HL-60 (cell line): ENCODE data around the gene MLXIPL.
A peak's percentile ranks its signal among the peaks of the same experiment; 100 is the strongest.

Experiments
- DNase-seq, 2 experiments: peaks; one replicate each; pipeline ENCODE4 v3.0.0-alpha.2; 2010 to 2020; ENCODE audit warnings: low read depth in 1 of 2, low spot score in 1 of 2
- H3K27ac ChIP-seq: fragments of 250-450 bp; sonication (Bioruptor Pico); replicated peaks from 2 replicates; pipeline ENCODE4 v1.5.1; 2020; ENCODE audit warnings: mild to moderate bottlenecking, moderate library complexity
- H3K27me3 ChIP-seq: fragments of 250-450 bp; sonication (Bioruptor Pico); 2 replicates; pipeline ENCODE4 v1.5.1; 2021; ENCODE audit warnings: mild to moderate bottlenecking, moderate library complexity; ENCODE audit not compliant: insufficient read depth, poor library complexity, severe bottlenecking
- H3K4me3 ChIP-seq: replicated peaks from 2 replicates; pipeline ENCODE4 v1.5.1; 2011; ENCODE audit warnings: mild to moderate bottlenecking, control low read depth, low read length; ENCODE audit not compliant: insufficient read depth
- GABPA ChIP-seq: IDR thresholded peaks from 2 replicates; pipeline ENCODE4 v1.6.1; 2012; ENCODE audit warnings: low read depth
- POLR2AphosphoS5 ChIP-seq: IDR thresholded peaks from 2 replicates; pipeline ENCODE4 v1.6.1; 2012; ENCODE audit warnings: low read depth
- SPI1 ChIP-seq: IDR thresholded peaks from 2 replicates; pipeline ENCODE4 v1.6.1; 2012; ENCODE audit warnings: low read depth, mild to moderate bottlenecking, borderline replicate concordance
- TF ChIP-seq, protein P1 (sequence below): IDR thresholded peaks from 2 replicates; pipeline ENCODE4 v1.6.1; 2012; ENCODE audit warnings: low read depth; ENCODE audit not compliant: insufficient replicate concordance
- TF ChIP-seq, protein P2 (sequence below): IDR thresholded peaks from one replicate; pipeline ENCODE4 v1.5.1; 2011; ENCODE audit warnings: low read length, control low read depth, inconsistent platforms; ENCODE audit not compliant: insufficient read depth

MLXIPL gene

DNA sequence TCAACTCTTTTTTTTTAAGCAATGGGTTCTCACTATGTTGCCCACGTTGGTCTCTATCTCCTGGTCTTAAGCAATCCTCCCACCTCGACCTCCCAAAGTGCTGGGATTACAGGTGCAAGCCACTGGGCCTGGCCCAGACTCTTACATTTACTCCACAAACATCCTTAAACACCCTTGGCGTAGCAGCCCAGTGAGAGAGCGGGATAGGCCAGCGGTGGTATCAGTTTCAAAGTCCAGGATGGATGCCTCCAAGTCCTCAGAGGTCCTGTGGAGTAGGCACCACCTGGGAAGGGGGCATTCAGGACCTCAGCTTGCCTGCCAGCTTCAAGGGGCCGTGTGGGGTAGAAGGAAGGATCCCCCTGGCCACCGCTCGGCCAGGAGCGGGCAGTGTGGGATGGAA, 25.3 kb upstream of the MLXIPL start:
- peaks cover 26% of the 10 kb centered on the region for H3K27me3 ChIP-seq
- no peak for DNase-seq
- TF ChIP-seq, protein P1, sequence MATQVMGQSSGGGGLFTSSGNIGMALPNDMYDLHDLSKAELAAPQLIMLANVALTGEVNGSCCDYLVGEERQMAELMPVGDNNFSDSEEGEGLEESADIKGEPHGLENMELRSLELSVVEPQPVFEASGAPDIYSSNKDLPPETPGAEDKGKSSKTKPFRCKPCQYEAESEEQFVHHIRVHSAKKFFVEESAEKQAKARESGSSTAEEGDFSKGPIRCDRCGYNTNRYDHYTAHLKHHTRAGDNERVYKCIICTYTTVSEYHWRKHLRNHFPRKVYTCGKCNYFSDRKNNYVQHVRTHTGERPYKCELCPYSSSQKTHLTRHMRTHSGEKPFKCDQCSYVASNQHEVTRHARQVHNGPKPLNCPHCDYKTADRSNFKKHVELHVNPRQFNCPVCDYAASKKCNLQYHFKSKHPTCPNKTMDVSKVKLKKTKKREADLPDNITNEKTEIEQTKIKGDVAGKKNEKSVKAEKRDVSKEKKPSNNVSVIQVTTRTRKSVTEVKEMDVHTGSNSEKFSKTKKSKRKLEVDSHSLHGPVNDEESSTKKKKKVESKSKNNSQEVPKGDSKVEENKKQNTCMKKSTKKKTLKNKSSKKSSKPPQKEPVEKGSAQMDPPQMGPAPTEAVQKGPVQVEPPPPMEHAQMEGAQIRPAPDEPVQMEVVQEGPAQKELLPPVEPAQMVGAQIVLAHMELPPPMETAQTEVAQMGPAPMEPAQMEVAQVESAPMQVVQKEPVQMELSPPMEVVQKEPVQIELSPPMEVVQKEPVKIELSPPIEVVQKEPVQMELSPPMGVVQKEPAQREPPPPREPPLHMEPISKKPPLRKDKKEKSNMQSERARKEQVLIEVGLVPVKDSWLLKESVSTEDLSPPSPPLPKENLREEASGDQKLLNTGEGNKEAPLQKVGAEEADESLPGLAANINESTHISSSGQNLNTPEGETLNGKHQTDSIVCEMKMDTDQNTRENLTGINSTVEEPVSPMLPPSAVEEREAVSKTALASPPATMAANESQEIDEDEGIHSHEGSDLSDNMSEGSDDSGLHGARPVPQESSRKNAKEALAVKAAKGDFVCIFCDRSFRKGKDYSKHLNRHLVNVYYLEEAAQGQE, result no peak
- TF ChIP-seq, protein P2, sequence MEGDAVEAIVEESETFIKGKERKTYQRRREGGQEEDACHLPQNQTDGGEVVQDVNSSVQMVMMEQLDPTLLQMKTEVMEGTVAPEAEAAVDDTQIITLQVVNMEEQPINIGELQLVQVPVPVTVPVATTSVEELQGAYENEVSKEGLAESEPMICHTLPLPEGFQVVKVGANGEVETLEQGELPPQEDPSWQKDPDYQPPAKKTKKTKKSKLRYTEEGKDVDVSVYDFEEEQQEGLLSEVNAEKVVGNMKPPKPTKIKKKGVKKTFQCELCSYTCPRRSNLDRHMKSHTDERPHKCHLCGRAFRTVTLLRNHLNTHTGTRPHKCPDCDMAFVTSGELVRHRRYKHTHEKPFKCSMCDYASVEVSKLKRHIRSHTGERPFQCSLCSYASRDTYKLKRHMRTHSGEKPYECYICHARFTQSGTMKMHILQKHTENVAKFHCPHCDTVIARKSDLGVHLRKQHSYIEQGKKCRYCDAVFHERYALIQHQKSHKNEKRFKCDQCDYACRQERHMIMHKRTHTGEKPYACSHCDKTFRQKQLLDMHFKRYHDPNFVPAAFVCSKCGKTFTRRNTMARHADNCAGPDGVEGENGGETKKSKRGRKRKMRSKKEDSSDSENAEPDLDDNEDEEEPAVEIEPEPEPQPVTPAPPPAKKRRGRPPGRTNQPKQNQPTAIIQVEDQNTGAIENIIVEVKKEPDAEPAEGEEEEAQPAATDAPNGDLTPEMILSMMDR, result no peak
- no peak for TF ChIP-seq GABPA
- TF ChIP-seq SPI1, result no peak
- TF ChIP-seq POLR2AphosphoS5, result no peak

DNA sequence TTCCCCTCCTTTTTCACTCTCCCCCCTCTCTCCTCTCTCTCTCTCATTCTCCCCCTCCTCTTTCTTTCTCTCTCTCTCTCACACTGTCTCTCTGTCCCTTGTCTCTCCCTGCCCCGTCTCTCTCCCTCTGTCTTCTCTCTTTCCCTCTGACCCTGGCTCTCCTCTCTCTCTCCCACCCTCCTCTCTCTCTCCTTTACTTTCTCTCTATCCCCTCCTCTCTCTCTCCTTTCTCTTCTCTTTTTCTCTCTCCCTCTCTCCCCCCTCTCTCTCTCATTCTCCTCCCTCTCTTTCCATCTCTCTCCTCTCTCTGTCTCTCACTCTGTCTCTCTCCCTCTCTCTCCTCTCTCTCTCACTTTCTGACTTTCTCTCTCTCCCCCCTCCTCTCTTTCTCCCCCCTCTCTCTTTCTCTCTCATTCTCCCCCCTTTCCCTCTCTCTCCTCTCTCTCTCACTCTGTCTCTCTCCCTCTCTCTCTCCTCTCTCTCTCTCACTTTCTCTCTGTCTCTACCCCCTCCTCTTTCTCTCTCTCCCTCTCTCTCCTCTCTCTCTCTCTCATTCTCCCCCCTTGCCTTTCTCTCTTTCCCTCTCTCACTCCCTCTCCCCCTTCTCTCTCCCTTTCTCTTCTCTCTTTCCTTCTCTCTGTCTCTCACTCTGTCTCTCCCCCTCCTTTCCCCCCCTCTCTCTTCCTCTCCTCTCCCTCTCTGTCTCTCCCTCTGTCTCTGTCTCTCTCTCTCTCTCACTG, 24.4 kb upstream of the MLXIPL start:
- H3K27ac ChIP-seq, result no peak overlapping the region
- no peak for DNase-seq
- H3K4me3 ChIP-seq, result no peak overlapping the region
- H3K27me3 ChIP-seq, result peaks cover 26% of the 10 kb centered on the region
- TF ChIP-seq POLR2AphosphoS5 (no peak), SPI1 (no peak), GABPA (no peak)
- TF ChIP-seq, protein P1, result no peak
- TF ChIP-seq, protein P2, result no peak

More for the DNA sequence above, 25.3 kb upstream of the MLXIPL start:
- Histone ChIP-seq H3K27ac (no peak overlapping the region), H3K4me3 (no peak overlapping the region)

DNA sequence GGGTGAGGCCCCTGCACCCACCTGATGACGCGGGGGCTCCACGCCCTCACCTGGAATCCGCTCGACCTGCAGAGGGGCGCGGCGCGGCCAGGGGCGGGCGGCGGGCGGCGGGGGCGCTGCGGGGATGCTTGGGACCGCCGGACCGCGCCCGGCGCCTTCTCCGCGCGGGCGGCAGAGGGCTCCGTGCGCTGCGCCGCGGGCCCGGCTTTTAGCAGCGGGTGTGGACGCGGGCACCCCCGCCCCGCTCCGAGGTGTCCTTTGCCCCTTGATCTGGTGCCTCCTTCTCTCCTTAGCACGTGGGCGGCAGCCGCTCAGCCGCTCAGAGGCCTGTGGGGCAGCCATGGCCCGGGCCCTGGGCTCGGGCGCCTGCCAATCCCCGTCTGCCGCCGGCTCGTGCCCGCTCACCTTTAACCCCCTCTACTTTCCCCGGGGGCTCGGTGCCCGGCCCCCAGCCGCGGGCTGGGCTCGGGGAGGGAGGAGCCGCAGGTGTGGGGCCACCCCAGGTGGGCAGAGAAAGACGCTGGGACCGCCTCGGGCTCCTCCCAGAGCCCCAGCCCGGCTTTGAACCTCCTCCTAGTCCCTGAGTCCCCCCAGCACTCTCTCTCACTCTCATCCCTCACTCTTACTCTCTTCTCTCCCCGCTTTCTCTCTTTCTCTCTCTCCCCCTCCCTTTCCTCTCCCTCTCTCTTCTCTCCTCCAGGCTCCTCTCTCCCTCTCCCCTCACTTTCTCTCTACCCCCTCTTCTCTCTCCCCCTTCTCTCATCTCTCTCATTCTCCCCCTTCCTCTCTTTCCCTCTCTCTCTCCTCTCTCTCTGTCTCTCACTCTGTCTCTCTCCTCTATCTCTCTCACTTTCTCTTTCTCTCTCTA, 23.6 kb upstream of the MLXIPL start:
- Histone ChIP-seq H3K27ac (no peak overlapping the region), H3K27me3 (peaks cover 26% of the 10 kb centered on the region), H3K4me3 (peak overlapping the region; percentile 27)
- TF ChIP-seq POLR2AphosphoS5 (no peak), GABPA (no peak)
- TF ChIP-seq, protein P1, result no peak
- DNase-seq, result no peak
